Keratinocyte (primary cell): ENCODE measurements around the gene ANO10.

Experiments used
- CTCF ChIP-seq, 3 experiments: IDR thresholded peaks in 1 of 3; conservative IDR thresholded peaks in 1 of 3; optimal IDR thresholded peaks in 1 of 3; 2 replicates in 2 of 3; 3 replicates in 1 of 3; pipeline versions ENCODE3 to v1.5.1; 2011; ENCODE audit warnings: low read length in 3 of 3, mild to moderate bottlenecking in 3 of 3, moderate library complexity in 2 of 3, control low read depth in 1 of 3, inconsistent platforms in 1 of 3; ENCODE audit not compliant: insufficient read depth in 2 of 3; ENCODE audit errors: extremely low read depth in 1 of 3
- EZH2 ChIP-seq: IDR thresholded peaks from one replicate; pipeline ENCODE4 v1.6.1; 2012; ENCODE audit warnings: inconsistent platforms, mild to moderate bottlenecking, low read length, moderate library complexity

GRCh38 chr3:43499256-43499655 is 122.6 kb downstream of the ANO10 start:
- TF ChIP-seq CTCF (optimal IDR thresholded peaks at IDR 0.05 in 1 of 3, IDR thresholded peaks at IDR 0.05 in 1 of 3, conservative IDR thresholded peaks at IDR 0.05 in 1 of 3; ENCODE audit: extremely low read depth in 1 of 3, insufficient read depth in 2 of 3, low read length in 3 of 3) (no peak), EZH2 (no peak)
